Measurements from ENCODE around the gene CSNK1G2. TPM values are rescaled to one million over a fixed set of nuclear protein-coding genes. Genes with fewer than 3 reads are reported as not detected.

The CSNK1G2 gene
- total and polyA plus RNA-seq, 11 donors = 18.2 to 42.7 (median 24.6) TPM

GRCh38 chr19:1962674-1963073 is 21.7 kb downstream of the CSNK1G2 start:
- Histone ChIP-seq H3K27ac (no peak overlapping the region), H3K4me3 (no peak overlapping the region), H3K27me3 (no peaks in the 10 kb centered on the region), H3K9me3 (no peaks in the 10 kb centered on the region), H3K4me1 (peaks cover 0 to under 1% (median 0%) of the 10 kb centered on the region in 12 donors), H3K36me3 (peaks cover 0 to 4% (median 0%) of the 10 kb centered on the region in 9 donors)
- TF ChIP-seq CTCF (IDR thresholded peaks at IDR 0.05) = no peak
- TF ChIP-seq POLR2A (IDR thresholded peaks at IDR 0.05) = no peak
- WGBS, 4 donors = 94 to 96% (median 96%) methylated on average over 23 of the region's 23 CpGs
- no peak for ATAC-seq
- DNase-seq = no peak
- intact Hi-C loops (cut with DNase I) = no loop called here

GRCh38 chr19:1967087-1967608 is 26.2 kb downstream of the CSNK1G2 start:
- WGBS, 4 donors = 86 to 96% (median 91%) methylated on average over 18 to 26 of the region's 26 CpGs
- no peaks in the 10 kb centered on the region for H3K4me1 ChIP-seq
- DNase-seq = no peak
- intact Hi-C loops (cut with DNase I) = no loop called here
- no peak overlapping the region for H3K4me3 ChIP-seq
- peaks cover 0 to 30% (median 9%) of the 10 kb centered on the region in 9 donors for H3K36me3 ChIP-seq
- H3K9me3 ChIP-seq = no peaks in the 10 kb centered on the region
- H3K27me3 ChIP-seq = no peaks in the 10 kb centered on the region
- H3K27ac ChIP-seq = no peak overlapping the region
- TF ChIP-seq POLR2A (IDR thresholded peaks at IDR 0.05) (no peak), CTCF (IDR thresholded peaks at IDR 0.05) (no peak)
- ATAC-seq = no peak

- no peak overlapping the region for H3K4me3 ChIP-seq
- no peaks in the 10 kb centered on the region for H3K27me3 ChIP-seq
- peaks cover 0 to 30% (median 9%) of the 10 kb centered on the region in 9 donors for H3K36me3 ChIP-seq
- ATAC-seq (peak in 1 of 4 donors; percentile 26), DNase-seq (no peak)
- no peaks in the 10 kb centered on the region for H3K4me1 ChIP-seq
- no peak overlapping the region for H3K27ac ChIP-seq
- intact Hi-C loops (cut with DNase I) = no loop called here
- no peak for TF ChIP-seq CTCF (IDR thresholded peaks at IDR 0.05)
- no peak for TF ChIP-seq POLR2A (IDR thresholded peaks at IDR 0.05)
- H3K9me3 ChIP-seq = no peaks in the 10 kb centered on the region
- 60 to 73% (median 70%) methylated on average over 19 to 34 of the region's 34 CpGs for WGBS, 4 donors
These were observed 27.6 kb downstream of the CSNK1G2 start for GRCh38 chr19:1968279-1969175.

- 91 to 97% (median 95%) methylated on average over 33 to 49 of the region's 49 CpGs for WGBS, 4 donors
- Histone ChIP-seq H3K4me1 (no peaks in the 10 kb centered on the region), H3K9me3 (no peaks in the 10 kb centered on the region), H3K36me3 (peaks cover 0 to 32% (median 9%) of the 10 kb centered on the region in 9 donors), H3K27ac (no peak overlapping the region), H3K4me3 (no peak overlapping the region), H3K27me3 (no peaks in the 10 kb centered on the region)
- intact Hi-C loops (cut with DNase I) = no loop called here
- no peak for TF ChIP-seq CTCF (IDR thresholded peaks at IDR 0.05)
- TF ChIP-seq POLR2A (IDR thresholded peaks at IDR 0.05) = no peak
- peak in 1 of 4 donors; percentile 10 for ATAC-seq
- no peak for DNase-seq
These were observed 28.4 kb downstream of the CSNK1G2 start for GRCh38 chr19:1969176-1970002.
